ENCODE data around the gene AGFG1.
"Not testable (repeated sequence)": the region's sequence is repeated elsewhere in the genome, so short reads cannot be mapped to it uniquely, and the experiment has no call there.

AGFG1 gene

DNA sequence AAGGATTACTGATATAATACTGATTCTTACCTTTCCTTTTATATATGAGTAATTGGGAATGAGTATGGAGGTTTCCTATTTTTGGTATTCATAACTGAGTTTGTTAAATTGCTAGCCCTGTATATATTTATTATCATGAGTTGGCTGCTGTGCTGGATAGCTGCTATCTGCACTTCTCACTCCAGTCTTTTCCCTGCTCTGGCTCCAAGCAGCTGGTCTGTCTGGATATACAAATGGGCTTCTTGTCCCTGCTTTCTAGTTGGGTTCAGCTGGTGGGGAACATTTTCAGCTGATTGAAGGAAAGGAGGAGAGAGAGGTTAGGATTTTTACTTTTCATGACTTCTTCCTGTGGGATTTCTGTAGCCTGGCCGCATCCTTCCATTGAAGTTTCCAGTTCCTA, 41.2 kb downstream of the AGFG1 start:
- Histone ChIP-seq H3K36me3 (ENCODE audit: insufficient read depth) (no peaks in the 10 kb centered on the region), H3K27ac (no peak overlapping the region), H3K4me1 (ENCODE audit: low read depth, poor library complexity, severe bottlenecking) (peaks cover 26% of the 10 kb centered on the region), H3K27me3 (ENCODE audit: insufficient read depth, low read depth) (no peaks in the 10 kb centered on the region), H3K79me2 (ENCODE audit: insufficient read depth, low read depth) (peaks cover 98% of the 10 kb centered on the region), H3K4me2 (no peak overlapping the region), H4K20me1 (ENCODE audit: insufficient read depth) (peaks cover 14% of the 10 kb centered on the region; the same call in 1 of the 2 replicates), H3K9ac (no peak overlapping the region), H2AFZ (ENCODE audit: low read depth) (no peak overlapping the region), H3K4me3 (IDR thresholded peaks at IDR 0.05; ENCODE audit: insufficient read depth, low read depth, low read length) (no peak overlapping the region)
- TF ChIP-seq, protein P1, sequence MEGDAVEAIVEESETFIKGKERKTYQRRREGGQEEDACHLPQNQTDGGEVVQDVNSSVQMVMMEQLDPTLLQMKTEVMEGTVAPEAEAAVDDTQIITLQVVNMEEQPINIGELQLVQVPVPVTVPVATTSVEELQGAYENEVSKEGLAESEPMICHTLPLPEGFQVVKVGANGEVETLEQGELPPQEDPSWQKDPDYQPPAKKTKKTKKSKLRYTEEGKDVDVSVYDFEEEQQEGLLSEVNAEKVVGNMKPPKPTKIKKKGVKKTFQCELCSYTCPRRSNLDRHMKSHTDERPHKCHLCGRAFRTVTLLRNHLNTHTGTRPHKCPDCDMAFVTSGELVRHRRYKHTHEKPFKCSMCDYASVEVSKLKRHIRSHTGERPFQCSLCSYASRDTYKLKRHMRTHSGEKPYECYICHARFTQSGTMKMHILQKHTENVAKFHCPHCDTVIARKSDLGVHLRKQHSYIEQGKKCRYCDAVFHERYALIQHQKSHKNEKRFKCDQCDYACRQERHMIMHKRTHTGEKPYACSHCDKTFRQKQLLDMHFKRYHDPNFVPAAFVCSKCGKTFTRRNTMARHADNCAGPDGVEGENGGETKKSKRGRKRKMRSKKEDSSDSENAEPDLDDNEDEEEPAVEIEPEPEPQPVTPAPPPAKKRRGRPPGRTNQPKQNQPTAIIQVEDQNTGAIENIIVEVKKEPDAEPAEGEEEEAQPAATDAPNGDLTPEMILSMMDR (conservative IDR thresholded peaks at IDR 0.05; ENCODE audit: low read depth, low read length), result no peak

DNA sequence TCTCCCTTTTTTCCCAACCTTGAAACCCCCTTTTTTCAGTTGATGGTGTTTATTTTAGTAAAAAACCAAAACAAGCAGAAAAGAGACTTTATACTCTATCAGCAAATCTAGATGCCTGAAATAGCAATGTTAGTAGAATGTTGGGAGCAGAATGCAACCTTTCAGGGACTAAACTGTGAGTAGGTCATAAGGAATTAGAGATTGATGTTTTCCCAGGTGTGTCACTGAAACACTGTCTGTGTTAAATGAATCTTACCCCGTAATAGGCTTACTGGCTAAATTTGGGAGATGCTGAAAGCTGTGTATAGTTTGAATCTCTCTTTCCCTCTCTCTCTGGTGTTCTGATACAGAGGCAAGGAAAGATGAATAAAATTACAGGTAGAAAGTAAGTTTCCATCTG, 43.8 kb downstream of the AGFG1 start:
- TF ChIP-seq, protein P1 (conservative IDR thresholded peaks at IDR 0.05; ENCODE audit: low read depth, low read length), result no peak
- no peaks in the 10 kb centered on the region for H3K36me3 ChIP-seq (ENCODE audit: insufficient read depth)
- H4K20me1 ChIP-seq (ENCODE audit: insufficient read depth), result 0 out of 2 replicates have a peak, but pooled peaks cover 9% of the 10 kb centered on the region
- H3K79me2 ChIP-seq (ENCODE audit: insufficient read depth, low read depth), result peaks cover 98% of the 10 kb centered on the region
- no peak overlapping the region for H3K4me3 ChIP-seq (IDR thresholded peaks at IDR 0.05; ENCODE audit: insufficient read depth, low read depth, low read length)
- peaks cover 13% of the 10 kb centered on the region for H3K4me1 ChIP-seq (ENCODE audit: low read depth, poor library complexity, severe bottlenecking)
- H3K27ac ChIP-seq, result no peak overlapping the region
- H3K4me2 ChIP-seq, result no peak overlapping the region
- no peaks in the 10 kb centered on the region for H3K27me3 ChIP-seq (ENCODE audit: insufficient read depth, low read depth)
- no peak overlapping the region for H3K9ac ChIP-seq
- no peak overlapping the region for H2AFZ ChIP-seq (ENCODE audit: low read depth)

DNA sequence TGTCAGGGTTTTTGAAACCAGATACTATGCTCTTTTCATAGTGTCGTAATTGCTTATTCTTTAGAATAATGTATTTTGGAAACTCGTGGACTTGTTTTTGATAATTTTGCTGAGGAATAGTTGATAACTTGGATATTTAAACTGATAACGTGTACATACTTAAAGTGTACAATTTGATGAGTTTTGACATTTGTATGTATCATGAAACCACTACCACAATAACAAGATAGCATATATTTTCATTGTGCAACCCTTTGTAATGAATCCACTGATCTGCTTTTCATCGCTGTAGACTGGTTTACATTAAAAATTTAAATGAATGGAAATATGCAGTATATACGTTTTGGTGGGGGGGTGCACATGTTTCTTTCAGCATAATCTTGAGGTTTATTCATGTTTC, 45.8 kb downstream of the AGFG1 start:
- Histone ChIP-seq H3K9ac (no peak overlapping the region), H3K36me3 (ENCODE audit: insufficient read depth) (no peaks in the 10 kb centered on the region), H3K27me3 (ENCODE audit: insufficient read depth, low read depth) (no peaks in the 10 kb centered on the region), H4K20me1 (ENCODE audit: insufficient read depth) (0 out of 2 replicates have a peak, but pooled peaks cover 8% of the 10 kb centered on the region), H3K4me1 (ENCODE audit: low read depth, poor library complexity, severe bottlenecking) (peaks cover 5% of the 10 kb centered on the region), H2AFZ (ENCODE audit: low read depth) (no peak overlapping the region), H3K27ac (no peak overlapping the region), H3K4me3 (IDR thresholded peaks at IDR 0.05; ENCODE audit: insufficient read depth, low read depth, low read length) (no peak overlapping the region), H3K4me2 (no peak overlapping the region), H3K79me2 (ENCODE audit: insufficient read depth, low read depth) (peaks cover 78% of the 10 kb centered on the region)
- TF ChIP-seq, protein P1 (conservative IDR thresholded peaks at IDR 0.05; ENCODE audit: low read depth, low read length), result no peak

DNA sequence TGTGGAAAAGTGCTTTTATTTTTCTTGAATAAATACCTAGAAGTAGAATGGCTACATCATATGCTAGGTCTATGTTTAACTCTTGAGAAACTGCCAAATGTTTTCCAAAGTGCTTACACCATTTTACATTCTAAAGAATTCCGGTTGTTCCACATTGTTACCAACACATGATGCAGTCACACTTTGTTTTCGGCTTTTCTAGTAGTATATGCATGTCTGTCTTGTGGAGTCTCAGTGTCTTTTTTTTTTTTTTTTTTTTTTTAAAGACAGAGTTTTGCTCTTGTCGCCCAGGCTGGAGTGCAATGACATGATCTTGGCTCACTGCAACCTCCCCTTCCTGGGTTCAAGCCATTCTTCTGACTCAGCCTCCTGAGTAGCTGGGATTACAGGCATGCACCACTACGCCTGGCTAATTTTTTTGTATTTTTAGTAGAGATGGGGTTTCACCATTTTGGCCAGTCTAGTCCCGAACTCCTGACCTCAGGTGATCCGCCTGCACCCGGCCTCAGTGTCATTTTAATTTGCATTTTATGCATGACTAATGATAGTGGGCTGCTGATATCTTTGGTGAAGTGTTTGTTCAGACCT, 46.4 kb downstream of the AGFG1 start:
- not testable (repeated sequence) for H3K9ac ChIP-seq; H3K36me3 ChIP-seq (ENCODE audit: insufficient read depth); H3K4me2 ChIP-seq; H3K27ac ChIP-seq; H4K20me1 ChIP-seq (ENCODE audit: insufficient read depth); H3K4me3 ChIP-seq (IDR thresholded peaks at IDR 0.05; ENCODE audit: insufficient read depth, low read depth, low read length); H3K4me1 ChIP-seq (ENCODE audit: low read depth, poor library complexity, severe bottlenecking); H3K27me3 ChIP-seq (ENCODE audit: insufficient read depth, low read depth); H2AFZ ChIP-seq (ENCODE audit: low read depth)
- peaks cover 72% of the 10 kb centered on the region for H3K79me2 ChIP-seq (ENCODE audit: insufficient read depth, low read depth)

DNA sequence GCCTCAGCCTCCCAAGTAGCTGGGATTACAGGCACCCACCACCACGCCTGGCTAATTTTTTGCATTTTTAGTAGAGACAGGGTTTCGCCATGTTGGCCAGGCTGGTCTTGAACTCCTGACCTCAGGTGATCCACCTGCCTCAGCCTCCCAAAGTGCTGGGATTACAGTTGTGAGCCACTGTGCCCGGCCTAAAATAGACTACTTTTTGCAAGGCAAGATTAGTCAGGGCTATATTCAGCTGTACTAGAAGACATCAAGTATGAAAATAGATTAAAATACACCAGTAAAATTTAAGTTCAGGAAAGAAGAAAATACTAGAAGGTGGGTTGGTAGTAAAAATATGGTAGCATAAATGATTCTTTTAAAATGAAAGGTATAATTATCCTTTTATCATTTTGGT, 49.2 kb downstream of the AGFG1 start:
- peaks cover 45% of the 10 kb centered on the region for H3K79me2 ChIP-seq (ENCODE audit: insufficient read depth, low read depth)
- H3K4me2 ChIP-seq; H3K27ac ChIP-seq; H3K4me1 ChIP-seq (ENCODE audit: low read depth, poor library complexity, severe bottlenecking); H3K9ac ChIP-seq; H3K4me3 ChIP-seq (IDR thresholded peaks at IDR 0.05; ENCODE audit: insufficient read depth, low read depth, low read length); H3K36me3 ChIP-seq (ENCODE audit: insufficient read depth); H2AFZ ChIP-seq (ENCODE audit: low read depth); H3K27me3 ChIP-seq (ENCODE audit: insufficient read depth, low read depth): not testable (repeated sequence)
- peaks cover 12% of the 10 kb centered on the region; the same call in 1 of the 2 replicates for H4K20me1 ChIP-seq (ENCODE audit: insufficient read depth)
